COLO829 (cell line): ENCODE measurements around the gene PARP15.

ENCODE experiments used
- DNase-seq: peaks from one replicate; pipeline ENCODE4 v3.0.0; 2012; ENCODE audit warnings: low spot score

PARP15 gene

DNA sequence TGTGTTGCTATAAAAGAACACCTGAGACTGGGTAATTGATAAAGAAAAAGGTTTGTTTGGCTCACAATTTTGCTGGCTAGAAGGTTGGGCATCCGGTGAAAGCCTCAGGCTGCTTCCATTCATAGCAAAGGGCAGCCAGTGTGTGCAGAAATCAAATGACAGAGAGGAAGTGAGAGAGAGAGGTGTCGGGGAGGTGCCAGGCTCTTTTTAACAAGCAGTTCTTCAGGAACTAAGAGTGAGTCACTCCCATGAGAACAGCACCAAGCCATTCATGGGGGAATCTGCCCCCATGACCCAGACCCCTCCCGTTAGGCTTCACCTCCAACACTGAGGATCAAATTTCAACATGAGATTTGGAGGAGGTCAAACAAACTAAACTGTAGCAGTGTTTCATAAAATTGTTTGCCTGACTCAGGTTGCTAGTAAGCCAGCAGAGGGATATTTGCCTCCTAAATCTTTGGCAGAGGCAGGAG lies 4.5 kb upstream of the PARP15 start:
- peak; percentile 82 for DNase-seq

DNA sequence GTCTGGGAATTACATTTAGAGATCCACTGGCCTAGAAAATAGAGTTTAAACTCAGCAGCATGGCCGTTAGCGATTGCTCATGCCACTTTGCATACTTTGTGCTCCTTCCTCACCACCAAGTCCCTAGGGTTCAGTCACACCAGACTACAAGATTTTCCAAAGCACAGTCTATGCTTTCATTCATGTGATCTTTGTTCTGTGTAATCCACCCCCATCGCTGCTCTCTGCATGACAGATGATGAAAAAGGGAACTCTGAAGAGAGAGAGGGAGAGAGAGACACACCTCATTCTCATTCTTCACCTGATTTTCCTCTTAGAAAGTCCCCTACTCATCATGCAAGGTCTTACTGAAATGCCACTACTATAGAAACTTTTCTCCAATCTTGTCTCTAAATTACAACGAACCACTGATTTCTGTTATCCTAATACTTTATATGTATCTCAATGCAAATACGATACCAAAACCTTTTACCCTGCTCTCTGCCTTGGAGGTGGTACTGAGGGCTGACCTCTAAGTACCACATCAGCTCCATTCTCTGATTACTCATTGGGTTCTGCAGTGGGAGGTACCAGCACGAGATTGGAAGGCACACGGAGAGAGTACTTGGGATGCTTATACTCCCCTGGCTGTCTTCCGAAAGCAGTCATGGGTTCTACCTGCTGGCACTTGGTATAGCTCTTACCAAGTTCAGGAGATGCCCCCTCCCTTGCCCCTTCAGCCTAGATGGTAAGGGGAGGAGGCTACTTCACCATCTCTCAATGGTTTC lies 1.1 kb upstream of the PARP15 start:
- peak; percentile 74 for DNase-seq

DNA sequence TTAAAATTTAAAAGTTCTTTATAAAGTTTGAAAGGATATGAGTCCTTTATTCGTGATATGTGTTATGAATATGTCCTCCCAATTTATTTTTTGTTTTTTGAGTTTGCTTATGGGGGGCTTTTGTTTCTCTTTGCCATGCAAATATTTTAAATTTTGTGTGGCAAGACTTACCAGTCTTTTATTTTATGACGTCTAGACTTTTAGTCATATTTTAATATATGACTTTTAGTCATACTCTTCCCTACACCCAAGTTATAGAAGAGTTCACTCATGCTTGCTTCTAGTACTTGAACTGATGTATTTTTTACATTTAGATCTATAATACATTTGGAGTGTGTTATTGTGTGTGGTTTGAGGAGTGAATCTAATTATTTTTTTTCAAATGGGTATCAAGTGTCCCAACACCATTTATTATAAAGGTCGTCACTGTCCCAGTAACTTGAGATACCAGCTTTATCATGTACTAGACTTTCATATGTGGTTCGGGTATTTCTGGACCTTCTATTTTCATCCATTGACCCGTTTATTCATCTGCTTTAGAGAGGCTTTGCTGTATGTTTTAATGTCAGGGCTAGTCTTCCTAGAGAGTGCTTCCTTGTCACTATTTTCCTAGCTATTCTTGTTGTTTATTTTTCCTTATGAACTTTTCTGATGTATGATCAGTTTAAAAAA lies 755 bp downstream of the PARP15 start:
- DNase-seq: no peak

DNA sequence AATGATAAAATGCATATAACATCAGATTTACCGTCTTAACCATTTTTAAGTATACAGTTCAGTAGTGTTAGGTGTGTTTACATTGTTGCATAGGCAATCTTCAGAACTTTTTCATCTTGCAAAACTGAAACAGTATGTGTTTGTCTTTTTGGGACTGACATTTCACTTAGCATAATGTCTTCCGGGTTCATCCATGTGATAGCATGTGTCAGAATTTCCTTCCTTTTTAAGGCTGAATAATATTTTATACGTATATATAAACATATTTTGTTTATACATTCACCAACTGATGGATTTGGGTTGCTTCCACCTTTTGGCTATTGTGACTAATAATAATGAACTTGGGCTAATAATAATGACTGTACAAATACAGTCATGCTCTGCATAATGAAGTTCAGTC lies 3.0 kb downstream of the PARP15 start:
- DNase-seq: no peak

DNA sequence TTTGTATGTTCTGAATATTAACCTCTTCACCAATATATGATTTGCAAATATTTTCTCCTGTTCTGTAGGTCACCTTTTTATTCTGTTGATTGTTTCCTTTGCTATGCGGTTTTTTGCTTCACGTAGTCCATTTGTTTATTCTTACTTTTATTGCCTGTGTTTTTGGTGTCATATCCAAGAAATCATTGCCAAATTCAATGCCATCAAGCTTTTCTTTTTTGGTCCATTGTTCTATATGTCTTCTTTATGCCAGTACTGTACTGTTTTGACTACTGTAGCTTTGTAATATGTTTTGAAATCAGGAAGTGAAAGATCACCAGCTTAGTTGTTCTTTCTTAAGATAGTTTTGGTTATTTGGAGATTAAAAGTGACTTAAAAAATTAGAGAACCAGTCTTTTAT lies 4.2 kb downstream of the PARP15 start:
- no peak for DNase-seq

DNA sequence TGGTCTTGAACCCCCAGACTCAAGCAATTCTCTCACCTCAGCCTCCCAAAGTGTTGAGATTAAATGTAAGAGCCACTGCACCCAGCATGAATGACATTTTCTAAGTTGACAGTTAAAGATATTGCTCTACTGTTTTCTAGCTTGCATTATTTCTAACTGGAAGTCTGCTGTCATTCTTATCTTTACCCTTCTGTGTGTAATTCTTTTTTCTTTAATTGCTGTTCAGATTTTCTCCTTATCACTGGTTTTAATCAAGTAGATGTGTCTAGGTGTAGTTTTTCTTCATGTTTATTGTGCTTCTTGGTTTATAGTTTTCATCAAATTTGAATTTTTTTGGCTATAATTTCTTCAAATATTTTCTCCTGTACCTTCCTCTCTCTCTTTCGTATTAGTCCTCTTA lies 4.9 kb downstream of the PARP15 start:
- DNase-seq: no peak

DNA sequence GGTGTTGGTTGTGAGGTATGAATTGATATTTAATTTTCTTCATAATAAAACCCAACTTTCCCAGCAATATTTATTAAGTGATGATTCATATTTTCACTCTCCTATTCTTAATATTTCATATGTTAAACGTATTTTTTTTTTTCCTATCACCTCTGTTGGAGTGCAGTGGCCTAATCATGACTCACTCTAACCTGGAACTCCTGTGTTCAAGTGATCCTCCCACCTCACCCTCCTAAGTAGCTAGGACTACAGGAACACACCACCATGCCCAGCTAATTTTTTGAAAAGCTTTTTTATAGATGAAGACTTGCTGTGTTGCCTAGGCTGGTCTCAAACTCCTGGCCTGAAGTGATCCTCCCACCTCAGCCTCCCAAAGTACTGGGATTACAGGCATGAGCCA lies 8.6 kb downstream of the PARP15 start:
- no peak for DNase-seq

DNA sequence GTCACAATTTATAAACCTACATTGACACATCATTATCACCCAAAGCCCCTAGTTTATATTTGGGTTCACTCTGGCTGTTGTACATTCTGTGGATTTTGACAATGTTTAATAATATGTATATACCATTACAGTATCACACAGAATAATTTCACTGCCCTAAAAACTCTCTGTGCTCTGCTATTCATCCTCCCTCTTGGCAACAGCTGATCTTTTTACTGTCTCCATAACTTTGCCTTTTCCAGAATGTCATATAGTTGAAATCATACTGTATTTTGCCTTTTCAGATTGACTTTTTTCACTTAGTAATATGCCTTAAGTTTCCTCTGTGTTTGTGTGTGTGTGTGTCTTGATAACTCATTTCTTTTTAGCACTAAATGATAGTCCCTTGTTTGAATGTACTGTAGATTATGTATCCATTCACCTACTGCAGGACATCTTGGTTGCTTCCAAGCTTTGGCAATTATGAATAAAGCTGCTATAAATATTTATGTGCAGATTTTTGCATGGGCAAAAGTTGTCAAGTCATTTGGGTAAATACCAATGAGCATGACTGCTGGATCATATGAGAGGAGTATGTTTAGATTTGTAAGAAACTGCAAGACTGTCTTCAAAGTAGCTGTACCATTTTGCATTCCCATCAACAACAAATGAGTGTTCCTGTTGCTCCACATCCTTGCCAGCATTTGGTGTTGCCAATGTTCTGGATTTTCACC lies 9.5 kb downstream of the PARP15 start:
- DNase-seq: no peak

DNA sequence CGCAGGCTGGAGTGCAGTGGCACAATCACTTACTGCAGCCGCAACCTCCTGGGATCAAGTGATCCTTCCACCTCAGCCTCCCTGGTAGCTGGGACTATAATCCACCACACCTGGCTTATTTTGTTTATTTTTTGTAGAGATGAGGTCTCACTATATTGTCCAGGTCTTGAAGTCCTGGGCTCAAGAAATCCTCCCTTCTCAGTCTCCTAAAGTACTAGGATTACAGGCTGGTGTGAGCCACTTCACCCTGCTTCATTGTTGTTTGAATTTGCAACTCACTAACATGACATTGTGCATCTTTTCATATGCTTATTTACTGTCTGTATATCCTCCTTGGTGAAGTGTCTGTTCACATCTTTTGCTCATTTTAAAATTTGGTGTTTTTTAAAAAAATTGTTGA lies 10.1 kb downstream of the PARP15 start:
- no peak for DNase-seq

DNA sequence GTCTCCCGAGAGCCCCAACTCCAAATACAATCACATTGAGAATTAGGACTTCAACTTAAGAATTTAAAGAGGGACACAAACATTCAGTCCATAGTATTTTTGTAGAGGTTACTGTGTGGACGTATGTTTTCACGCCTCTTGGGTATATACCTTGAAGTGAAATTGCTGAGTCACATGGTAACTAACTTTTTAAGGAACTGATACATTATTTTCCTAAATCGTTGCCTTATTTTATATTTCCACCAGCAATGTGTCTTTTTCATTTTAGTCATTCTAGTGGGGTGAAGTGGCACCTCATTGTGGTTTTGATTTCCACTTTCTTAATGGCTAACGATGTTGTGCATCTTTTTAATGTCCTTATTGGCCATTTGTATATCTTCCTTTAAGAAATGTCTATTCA lies 11.8 kb downstream of the PARP15 start:
- DNase-seq: no peak

DNA sequence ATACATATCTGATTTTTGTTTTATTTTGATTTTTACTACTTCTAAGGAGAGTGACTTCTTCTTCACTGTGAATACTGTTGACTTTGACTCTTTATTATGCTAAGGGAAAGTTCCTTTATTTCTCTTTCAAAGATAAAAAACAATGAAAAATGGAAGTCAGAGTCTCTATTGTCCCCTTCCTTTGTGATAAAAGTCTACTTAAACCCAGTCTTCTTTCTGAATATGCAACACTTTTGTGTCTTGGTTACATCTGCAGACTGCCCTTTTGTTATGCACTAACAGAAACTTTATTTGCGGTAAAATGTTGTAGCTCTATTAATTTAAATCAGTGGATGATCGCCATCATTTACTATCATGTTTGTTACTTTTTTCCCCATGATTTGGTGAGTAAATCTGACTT lies 13.2 kb downstream of the PARP15 start:
- DNase-seq: no peak

DNA sequence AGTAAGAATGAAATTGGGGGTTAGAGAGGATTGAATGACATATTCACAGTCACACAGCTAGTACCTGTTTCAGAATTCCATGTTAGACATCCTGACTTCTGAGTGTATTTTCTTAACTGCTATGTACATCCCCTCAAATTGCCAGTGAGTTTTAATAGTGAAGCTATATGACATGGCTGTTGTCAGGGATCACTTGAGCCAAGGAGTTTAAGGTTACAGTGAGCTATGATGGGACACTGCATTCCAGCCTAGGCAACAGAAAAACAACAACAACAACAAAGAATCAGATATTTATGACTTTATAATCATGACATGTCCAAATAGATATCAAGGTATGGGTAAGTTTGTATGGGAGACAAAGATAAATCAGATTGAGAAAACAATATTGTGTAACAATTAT lies 16.6 kb downstream of the PARP15 start:
- DNase-seq: no peak

DNA sequence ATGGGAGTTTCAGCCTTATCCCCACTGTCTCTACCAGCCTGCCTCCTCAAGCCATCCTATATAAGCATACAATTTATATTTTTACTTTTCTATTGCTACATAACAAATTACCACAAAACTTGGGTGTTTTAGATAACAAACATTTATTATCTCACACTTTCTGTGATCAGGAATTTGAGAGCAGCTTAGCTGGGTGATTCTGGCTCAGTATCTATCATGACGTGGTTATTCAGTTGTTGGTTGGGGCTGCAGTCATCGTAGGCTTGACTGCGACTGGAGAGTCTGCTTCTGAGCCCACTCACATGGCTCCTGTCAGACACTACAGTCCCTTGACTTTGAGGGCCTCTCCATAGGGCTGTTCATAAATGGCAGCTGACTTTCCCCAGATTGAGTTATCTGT lies 20.7 kb downstream of the PARP15 start:
- DNase-seq: no peak

DNA sequence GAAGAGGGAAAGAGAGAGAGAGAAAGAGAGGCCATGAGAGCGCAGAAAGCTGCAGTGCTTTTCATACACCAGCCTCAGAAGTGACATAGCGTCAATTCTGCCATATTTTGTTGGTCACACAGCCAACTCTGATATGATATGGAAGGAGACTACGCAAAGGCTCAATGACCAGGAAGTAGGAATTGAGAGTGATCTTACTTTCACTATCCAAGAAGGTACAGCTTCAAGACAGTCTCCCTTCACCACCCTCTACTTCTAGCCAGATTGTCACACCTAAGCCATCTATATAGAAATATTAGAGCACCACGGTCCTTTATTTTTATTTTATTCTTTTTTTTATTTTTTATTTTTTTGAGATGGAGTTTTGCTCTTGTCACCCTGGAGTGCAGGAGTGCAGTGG lies 21.1 kb downstream of the PARP15 start:
- no peak for DNase-seq

DNA sequence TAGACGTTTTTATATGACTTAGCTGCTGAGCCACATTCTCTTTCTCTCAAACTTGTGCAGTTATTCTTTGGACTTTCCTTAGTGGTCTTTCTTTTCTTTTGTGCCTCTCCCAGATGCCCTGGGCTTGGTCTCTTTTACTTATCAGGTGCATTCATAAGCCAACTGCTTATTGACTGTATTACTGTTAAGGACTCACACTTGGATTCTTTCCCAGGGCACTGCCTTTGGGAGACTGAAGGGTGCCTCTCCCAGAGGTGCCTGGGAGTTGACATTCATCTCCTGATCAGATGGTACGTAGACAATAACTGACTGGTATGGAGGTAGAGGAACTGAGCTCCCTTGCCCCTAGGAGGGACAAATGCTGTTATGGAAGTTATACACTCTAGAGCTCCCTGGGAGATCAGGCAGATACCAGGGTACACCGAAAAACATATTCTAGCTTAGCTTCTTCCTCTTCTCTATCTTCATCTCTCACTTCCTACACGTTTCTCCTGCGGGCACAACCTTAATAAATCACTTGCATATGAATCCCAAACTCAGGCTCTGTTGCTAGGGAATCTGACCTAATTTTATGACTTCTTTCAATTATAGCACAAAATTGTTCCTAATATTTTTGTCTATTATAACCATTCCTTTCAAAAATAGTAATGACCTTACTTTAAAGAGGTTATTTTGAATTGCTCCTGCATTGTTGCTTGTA lies 24.7 kb downstream of the PARP15 start:
- no peak for DNase-seq

DNA sequence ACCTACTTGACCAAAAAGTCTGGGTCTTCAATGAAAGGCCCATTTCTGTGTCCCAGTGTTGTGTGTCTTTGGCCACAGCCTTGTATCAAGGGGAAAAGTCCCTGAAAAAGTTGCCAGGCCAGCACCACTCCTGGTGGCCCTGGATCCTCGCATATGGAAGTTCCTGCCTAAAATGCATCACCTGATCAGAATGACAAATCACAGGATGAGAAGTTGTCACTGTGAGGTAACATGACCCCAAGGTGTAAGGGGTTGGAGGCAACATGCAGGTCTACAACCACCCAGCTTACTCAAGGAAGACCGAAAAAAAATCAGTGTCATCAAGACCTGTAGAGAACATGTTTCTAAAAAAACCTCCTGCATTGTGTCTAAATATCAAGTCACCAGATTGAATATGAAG lies 25.6 kb downstream of the PARP15 start:
- no peak for DNase-seq

DNA sequence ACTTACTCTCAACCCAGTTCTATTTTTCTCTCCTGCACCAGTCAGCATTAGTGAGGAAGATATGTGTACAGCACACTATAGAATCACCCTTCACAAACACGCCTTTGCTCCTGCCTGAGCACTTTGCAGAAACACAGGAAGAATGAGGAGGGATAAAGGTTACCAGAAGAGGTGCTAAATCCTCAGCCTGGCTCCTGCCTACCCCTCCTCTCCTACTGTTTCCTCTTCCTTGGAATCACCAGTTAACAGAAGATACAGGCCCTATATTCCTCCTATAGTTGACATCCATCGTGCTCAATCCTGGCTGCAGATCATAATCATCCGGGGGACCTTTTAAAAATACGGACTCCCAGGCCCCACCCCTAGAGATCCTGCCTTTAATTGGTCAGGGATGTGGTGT lies 28.9 kb downstream of the PARP15 start:
- no peak for DNase-seq

DNA sequence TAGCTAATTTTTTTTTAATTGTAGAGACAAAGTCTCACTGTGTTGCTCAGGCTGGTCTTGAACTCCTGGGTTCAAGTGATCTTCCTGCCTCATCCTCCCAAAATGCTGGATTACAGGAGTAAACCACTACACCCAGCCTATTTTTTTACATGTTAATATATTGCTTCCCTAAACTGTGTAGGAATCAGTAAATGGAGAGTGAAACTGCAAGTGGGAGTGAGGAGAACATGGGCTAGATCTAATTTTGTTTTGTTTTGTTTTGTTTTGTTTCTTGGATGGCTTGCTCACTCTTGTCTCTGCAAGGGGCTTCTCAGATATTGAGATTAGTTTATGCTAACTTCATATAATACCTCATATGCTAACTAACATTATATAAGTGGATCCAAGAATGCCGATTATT lies 31.5 kb downstream of the PARP15 start:
- no peak for DNase-seq

DNA sequence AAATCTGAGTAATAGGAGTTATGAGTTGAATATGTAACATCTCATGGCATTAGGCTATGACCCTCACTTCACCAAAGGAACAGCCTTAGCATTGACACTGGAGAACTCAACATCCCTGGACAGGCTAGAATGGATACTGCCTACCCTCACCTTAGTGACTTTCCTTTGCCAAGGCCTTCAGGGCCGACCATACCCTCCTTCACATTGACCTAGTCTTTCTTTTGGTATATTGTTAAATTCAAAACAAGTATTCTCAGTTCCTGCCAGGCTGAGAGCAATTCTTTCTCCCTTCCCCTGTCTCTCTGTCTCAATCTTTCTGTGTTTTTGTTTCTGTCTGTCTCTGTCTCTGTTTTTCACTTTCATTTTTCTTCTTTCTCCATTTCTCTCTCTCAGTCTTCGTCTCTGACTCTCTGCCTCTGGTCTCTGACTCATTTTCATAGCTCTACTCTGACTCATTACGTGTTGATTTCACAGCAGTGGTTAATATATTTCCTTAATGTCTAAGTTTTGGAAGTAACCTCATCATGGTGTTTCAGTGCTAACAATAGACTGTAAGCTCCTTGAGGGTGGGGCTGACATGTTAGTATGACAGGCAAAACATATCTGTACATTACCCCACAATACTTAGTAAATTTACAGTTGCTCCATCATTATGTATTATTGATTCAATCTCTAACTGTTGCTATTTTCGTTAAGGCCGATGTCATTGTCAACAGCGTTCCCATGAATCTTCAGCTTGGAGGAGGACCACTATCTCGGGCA lies 32.5 kb downstream of the PARP15 start:
- peak; percentile 53 for DNase-seq

DNA sequence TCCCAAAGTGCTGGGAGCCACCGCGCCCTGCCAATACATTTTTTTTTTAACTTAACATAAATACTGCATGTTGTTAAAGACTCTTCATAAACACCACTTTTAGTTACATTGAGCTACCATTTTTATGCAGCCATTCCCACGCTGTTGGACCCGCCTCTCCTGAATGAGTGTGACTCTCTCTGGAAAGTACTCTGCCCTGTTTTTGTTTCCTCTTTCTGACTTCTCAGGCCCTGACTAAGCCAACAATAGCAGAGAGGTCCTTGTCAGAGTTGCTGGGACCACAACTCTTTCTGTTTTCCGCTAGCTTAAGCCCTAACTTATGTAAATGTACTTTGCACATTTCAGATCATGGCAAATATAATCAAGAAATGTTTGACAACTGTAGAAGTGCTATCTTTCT lies 35.2 kb downstream of the PARP15 start:
- DNase-seq: no peak

DNA sequence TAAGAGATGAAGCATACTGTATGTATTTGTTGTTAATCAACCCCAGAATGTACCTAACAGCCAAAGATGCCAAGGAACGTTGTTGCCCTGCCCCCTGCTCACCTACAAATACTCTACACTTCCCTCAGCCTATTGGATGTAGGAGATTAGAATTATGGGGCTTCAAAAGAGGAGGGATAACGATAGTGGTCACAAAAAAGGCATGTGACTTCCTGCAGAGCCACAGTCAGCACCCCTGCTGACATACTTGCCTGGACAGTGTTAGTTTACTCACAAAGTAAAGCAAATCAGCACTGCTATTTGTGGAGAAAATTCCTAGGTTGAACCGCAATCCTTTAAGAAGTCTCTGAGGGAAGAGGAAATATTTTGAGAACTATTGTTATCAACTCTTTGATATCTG lies 37.9 kb downstream of the PARP15 start:
- DNase-seq: no peak

DNA sequence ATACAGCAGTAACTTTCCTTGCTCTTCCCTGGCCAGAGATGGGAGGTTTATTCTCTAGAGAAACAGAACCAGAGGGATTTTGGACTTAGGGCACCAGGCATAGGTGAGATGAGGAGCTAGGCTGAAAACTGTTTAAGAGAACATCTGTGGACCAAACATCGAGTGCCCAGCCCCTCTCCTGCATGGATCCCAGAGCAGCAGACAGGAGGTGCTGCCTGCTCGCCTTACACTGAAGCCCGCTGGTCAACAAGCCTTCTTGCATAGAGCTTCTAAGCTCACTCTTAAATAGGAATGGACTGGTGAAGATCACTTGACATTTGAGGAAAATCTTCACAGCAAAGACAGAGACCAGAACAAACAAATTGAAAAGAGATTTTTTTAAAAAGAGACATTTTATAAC lies 41.2 kb downstream of the PARP15 start:
- DNase-seq: no peak
